GM20000 (cell line): ENCODE measurements around the gene CPT1B.
"Not testable (repeated sequence)": the region's sequence is repeated elsewhere in the genome, so short reads cannot be mapped to it uniquely, and the experiment has no call there.

Source experiments
- DNase-seq: peaks from one replicate; pipeline ENCODE4 v3.0.0; 2012; ENCODE audit warnings: low spot score
- TF ChIP-seq, protein P1 (sequence below): IDR thresholded peaks from 2 replicates; pipeline ENCODE4 v1.5.1; 2012; ENCODE audit warnings: mild to moderate bottlenecking, control low read depth; ENCODE audit errors: extremely low read depth, missing control alignments

The CPT1B gene

GRCh38 chr22:50612168-50612527, 33.9 kb upstream of the CPT1B start:
- TF ChIP-seq, protein P1, sequence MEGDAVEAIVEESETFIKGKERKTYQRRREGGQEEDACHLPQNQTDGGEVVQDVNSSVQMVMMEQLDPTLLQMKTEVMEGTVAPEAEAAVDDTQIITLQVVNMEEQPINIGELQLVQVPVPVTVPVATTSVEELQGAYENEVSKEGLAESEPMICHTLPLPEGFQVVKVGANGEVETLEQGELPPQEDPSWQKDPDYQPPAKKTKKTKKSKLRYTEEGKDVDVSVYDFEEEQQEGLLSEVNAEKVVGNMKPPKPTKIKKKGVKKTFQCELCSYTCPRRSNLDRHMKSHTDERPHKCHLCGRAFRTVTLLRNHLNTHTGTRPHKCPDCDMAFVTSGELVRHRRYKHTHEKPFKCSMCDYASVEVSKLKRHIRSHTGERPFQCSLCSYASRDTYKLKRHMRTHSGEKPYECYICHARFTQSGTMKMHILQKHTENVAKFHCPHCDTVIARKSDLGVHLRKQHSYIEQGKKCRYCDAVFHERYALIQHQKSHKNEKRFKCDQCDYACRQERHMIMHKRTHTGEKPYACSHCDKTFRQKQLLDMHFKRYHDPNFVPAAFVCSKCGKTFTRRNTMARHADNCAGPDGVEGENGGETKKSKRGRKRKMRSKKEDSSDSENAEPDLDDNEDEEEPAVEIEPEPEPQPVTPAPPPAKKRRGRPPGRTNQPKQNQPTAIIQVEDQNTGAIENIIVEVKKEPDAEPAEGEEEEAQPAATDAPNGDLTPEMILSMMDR: no peak
- no peak for DNase-seq

DNA sequence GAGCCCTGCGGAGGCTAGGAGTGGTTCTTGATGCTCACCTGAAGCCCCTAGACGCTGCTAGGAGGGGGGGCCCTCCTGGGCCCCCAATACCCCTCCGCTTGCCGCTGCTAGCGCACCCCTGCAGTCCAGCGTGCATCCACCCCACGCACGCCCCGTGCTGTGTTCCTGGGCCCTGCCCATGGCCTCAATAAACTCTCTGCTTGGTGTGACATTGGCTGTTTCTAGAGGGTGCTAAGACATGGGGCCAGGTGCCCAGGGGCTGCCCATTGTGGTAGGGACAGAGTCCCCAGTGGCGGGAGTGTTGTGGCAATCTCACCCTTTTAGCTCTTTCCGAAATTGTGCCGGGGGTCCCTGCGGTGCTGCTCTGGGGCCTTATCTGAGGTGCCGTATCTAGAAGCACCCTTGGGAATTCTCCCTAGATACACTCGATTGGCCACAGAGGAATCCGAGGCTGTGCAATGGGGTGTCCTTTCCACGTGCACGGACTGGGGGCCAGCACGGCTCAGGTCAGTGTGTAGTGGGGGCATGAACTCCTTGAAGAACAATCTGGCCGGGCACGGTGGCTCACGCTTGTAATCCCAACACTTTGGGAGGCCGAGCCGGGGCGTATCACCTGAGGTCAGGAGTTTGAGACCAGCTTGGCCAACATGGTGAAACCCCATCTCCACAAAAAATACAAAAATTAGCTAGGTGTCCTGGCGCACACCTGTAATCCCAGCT, 33.3 kb upstream of the CPT1B start:
- no peak for DNase-seq
- TF ChIP-seq, protein P1: no peak

DNA sequence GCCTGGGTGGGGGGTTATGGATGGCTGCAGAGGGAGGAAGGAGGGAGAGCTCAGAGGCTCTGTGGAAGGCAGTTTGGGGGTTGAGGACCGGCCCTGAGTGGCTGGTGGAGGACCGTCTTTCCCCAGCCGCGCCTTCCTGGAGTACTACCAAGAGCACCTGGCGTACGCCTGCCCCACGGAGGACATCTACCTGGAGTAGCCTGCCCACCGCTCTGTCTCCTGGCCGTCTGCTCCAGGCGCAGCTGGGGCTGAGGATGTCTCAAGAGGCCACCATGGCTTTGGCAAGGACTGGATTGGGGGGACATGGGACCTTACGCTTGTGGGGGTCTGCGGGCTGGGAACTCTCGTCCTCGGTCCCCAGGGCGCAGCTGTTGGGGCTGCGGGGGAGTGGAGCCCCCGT, 32.4 kb upstream of the CPT1B start:
- no peak for DNase-seq
- TF ChIP-seq, protein P1: no peak

- TF ChIP-seq, protein P1: no peak
- DNase-seq: no peak
Measured at GRCh38 chr22:50610041-50610451, 31.8 kb upstream of the CPT1B start.

DNA sequence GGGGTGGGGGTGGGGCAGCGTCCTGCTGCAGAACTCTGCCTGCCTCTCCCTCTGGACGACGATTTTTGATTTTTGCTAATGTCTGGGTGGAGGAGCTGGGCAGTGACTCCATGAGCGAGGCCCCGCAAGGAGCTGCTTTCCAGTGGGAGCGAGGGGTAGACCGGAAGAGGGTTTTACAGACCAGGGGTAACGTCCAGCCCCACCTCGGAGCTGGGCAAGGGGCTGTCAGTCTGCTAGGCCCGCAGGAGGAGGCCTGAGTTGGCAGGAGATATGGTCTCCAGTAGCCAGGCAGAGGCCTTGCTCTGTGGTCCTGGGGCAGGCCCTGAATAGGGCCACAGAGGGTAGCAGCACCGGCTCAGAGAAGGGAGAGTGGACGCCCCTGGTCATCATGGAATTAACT, 31.4 kb upstream of the CPT1B start:
- TF ChIP-seq, protein P1: no peak
- DNase-seq: no peak

GRCh38 chr22:50608996-50609395, 30.8 kb upstream of the CPT1B start:
- TF ChIP-seq, protein P1: no peak
- DNase-seq: no peak

DNA sequence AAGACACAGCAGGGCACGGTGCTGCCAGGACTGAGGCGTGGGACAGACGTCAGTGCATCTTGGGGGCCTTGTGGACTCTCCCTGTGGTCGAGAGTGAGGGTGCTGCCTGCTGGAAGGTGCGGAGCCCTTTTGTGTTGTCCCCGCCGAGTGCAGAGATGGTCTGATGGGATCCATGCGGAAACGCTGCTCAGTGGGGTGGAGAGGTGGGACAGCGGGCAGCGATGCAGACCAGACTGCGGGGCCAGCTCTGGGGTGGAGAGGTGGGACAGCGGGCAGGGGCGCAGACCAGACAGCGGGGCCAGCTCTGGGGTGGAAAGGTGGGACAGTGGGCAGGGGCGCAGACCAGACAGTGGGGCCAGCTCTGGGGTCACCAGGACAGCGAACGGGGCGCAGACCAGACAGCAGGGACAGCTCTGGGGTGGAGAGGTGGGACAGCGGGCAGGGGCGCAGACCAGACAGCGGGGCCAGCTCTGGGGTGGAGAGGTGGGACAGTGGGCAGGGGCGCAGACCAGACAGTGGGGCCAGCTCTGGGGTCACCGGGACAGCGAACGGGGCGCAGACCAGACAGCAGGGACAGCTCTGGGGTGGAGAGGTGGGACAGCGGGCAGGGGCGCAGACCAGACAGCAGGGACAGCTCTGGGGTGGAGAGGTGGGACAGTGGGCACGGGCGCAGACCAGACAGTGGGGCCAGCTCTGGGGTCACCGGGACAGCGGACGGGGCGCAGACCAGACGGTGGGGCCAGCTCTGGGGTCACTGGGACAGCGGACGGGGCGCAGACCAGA, 30.0 kb upstream of the CPT1B start:
- not testable (repeated sequence) for DNase-seq
